Measurements from ENCODE around the gene HDAC7. TPM values are rescaled to one million over a fixed set of nuclear protein-coding genes. Genes with fewer than 3 reads are reported as not detected.

HDAC7 gene
- 10 to 100 TPM in 3 of 4 donors, 1 to 10 TPM in 1; 9.8 to 80.9 (median 36.8) TPM for total RNA-seq

DNA sequence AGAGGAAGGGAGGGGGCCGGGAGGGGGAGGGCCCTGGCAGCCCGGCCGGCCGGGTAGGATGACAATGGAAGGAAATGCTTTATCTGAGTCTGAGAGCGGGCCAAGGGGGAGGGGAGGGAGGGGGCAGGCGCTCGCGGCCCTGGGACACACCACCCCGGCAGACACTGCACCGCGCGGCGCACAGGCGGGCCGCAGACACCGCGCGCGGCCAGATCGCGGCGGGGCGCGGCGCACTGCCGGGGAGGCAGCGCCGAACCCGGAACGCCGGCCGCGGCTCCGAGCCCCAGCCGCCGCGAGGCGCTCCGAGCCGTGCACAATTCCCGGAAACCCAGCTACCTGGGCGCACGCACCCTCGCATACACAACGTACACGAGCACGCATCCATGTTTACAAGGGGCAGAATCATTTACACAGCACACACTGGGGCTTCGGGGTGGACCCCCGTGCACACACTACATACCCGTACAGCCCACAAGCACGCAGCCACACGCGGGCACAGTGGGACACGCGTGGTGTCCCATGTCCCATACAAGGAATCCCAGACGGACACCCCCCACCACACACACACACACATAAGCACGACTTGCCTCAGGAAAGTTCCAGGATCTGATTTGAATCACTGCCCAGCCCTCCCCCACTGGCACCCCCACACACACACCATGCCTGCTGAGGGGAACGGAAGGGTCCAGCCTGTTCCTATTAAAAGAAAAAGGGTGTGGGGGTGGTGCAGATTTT, at the start of gene HDAC7:
HDAC7 (minus strand) TSS at position 8 of the 735 bp plus-strand sequence. CDS start 118 bp downstream, outside the sequence.
- H3K4me3 ChIP-seq: peak within 1 kb of the TSS; percentile 80 to 89 (median 85)
- peaks cover 0 to 59% (median 19%) of the 10 kb centered on the region in 4 donors for H3K4me1 ChIP-seq
- TF ChIP-seq, protein P1, sequence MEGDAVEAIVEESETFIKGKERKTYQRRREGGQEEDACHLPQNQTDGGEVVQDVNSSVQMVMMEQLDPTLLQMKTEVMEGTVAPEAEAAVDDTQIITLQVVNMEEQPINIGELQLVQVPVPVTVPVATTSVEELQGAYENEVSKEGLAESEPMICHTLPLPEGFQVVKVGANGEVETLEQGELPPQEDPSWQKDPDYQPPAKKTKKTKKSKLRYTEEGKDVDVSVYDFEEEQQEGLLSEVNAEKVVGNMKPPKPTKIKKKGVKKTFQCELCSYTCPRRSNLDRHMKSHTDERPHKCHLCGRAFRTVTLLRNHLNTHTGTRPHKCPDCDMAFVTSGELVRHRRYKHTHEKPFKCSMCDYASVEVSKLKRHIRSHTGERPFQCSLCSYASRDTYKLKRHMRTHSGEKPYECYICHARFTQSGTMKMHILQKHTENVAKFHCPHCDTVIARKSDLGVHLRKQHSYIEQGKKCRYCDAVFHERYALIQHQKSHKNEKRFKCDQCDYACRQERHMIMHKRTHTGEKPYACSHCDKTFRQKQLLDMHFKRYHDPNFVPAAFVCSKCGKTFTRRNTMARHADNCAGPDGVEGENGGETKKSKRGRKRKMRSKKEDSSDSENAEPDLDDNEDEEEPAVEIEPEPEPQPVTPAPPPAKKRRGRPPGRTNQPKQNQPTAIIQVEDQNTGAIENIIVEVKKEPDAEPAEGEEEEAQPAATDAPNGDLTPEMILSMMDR (IDR thresholded peaks at IDR 0.05): peak in 2 of 6 experiments; percentile 10 to 13
- peak; percentile 30 to 64 for TF ChIP-seq POLR2A (IDR thresholded peaks at IDR 0.05)
- no peaks in the 10 kb centered on the region for H3K9me3 ChIP-seq
- peak; percentile 82 to 92 (median 86) for DNase-seq
- peak within 1 kb of the TSS; percentile 93 to 98 (median 98) for H3K27ac ChIP-seq
- H3K36me3 ChIP-seq: no peaks in the 10 kb centered on the region
- no peaks in the 10 kb centered on the region for H3K27me3 ChIP-seq

DNA sequence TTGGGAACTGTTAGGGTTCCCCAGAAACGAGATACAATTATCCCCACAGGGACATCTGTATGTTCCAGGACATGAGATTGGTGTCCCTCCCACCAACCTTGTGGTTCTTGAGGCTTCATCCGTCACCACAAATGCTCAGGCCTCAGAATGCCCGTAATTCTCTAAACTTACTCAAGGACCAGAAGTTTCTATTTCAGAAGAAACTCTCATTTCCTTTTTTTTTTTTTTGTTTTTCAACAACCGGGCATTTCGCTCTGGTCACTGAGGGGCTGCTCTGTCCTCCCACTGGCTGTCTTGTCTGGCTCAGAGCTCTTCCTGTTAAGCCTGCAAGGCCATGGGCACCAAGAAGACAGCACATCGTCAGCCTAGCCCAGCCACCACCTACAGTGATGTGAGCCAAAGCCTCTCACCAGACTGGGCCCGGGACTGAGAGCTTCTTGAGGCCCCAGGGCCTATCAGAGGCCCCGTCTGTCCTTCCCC, 48.9 kb upstream of the HDAC7 start:
- no peak for TF ChIP-seq POLR2A (IDR thresholded peaks at IDR 0.05)
- DNase-seq: no peak
- no peak overlapping the region for H3K27ac ChIP-seq

DNA sequence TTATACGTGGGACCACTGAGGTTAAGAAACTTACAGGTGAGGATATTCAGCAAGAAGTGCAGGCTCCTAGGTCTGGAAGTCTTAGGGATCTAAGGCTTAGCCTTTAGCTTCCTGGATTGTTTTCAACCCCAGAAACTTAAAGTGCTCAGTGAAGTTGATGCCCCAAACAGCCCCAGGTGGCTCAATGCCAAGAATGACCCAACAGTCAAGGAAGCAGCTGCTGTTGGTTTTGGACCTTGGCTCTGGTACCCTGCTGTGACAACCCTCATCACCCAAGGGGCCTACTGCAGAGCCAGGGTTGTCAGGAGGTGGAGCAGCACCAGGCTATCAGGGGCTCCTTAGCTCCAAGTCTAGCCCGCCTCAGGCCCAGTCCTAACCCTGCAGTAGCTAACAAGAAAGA, 48.3 kb upstream of the HDAC7 start:
- H3K4me1 ChIP-seq: peaks cover 0 to 12% (median 3%) of the 10 kb centered on the region in 4 donors
- H3K36me3 ChIP-seq: peaks cover 0 to 46% (median 0%) of the 10 kb centered on the region in 3 donors
- DNase-seq: no peak
- no peak overlapping the region for H3K4me3 ChIP-seq
- TF ChIP-seq, protein P1 (IDR thresholded peaks at IDR 0.05): no peak
- no peak for TF ChIP-seq POLR2A (IDR thresholded peaks at IDR 0.05)
- H3K9me3 ChIP-seq: no peaks in the 10 kb centered on the region
- H3K27me3 ChIP-seq: no peaks in the 10 kb centered on the region
- no peak overlapping the region for H3K27ac ChIP-seq

More for the DNA sequence above, 48.9 kb upstream of the HDAC7 start:
- H3K27me3 ChIP-seq: no peaks in the 10 kb centered on the region
- H3K4me3 ChIP-seq: no peak overlapping the region
- H3K36me3 ChIP-seq: peaks cover 0 to 41% (median 0%) of the 10 kb centered on the region in 3 donors
- H3K9me3 ChIP-seq: no peaks in the 10 kb centered on the region
- peaks cover 0 to 12% (median 3%) of the 10 kb centered on the region in 4 donors for H3K4me1 ChIP-seq

DNA sequence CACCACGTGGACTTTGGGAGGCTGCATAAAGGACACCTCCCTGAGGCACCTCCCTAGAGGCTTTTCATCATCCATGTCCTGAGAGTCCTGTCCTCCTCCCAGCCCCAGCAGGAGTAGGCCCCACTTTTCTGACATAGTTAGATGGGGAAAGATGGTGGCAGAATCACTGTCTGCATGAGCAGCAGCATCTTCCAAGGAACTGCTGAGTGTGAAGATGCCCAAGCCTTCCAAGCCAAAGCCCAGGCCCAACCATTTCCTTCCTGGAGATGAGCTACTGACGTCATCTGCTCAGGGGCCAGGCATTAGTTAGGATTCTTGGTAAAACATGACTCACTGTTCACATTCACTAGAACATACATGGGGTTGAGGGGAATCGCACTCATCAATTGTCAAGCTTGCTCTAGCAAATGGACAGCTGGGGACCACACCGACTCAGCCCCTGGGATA, 47.8 kb upstream of the HDAC7 start:
- no peak overlapping the region for H3K4me3 ChIP-seq
- H3K4me1 ChIP-seq: peaks cover 0 to 12% (median 3%) of the 10 kb centered on the region in 4 donors
- no peaks in the 10 kb centered on the region for H3K9me3 ChIP-seq
- TF ChIP-seq POLR2A (IDR thresholded peaks at IDR 0.05): no peak
- TF ChIP-seq, protein P1 (IDR thresholded peaks at IDR 0.05): no peak
- DNase-seq: no peak
- peaks cover 0 to 46% (median 0%) of the 10 kb centered on the region in 3 donors for H3K36me3 ChIP-seq
- no peak overlapping the region for H3K27ac ChIP-seq
- no peaks in the 10 kb centered on the region for H3K27me3 ChIP-seq

DNA sequence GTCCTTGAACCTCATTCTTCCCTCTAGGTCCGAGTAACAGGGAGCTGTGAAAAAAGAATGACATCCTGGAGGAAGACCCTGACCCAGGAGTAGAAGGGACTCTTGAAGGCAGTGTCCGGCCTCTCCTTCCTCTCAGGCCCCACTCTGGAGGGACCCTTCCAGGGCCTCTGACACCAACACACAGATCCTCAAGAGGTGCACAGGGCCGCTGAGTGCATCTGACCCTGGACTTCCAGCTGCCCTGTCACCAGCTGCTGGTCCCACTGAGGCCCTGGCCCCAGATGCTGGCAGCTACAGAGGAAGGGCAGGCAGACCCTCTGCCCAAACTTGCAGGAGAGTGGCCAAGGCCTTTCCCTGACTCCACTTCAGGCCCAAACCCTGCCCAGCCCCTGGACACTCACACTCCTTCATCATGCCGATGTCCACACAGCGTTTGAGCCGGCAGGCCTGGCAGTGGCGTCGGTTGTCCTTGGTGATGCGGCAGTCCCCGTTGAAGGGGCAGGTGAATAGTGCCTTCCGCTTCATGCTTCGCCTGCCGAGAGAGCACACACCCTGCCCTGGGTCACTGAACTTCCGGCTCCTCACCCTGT, 45.0 kb upstream of the HDAC7 start:
- no peaks in the 10 kb centered on the region for H3K9me3 ChIP-seq
- no peaks in the 10 kb centered on the region for H3K27me3 ChIP-seq
- H3K36me3 ChIP-seq: peaks cover 0 to 48% (median 0%) of the 10 kb centered on the region in 3 donors
- no peak for DNase-seq
- H3K4me3 ChIP-seq: no peak overlapping the region
- H3K4me1 ChIP-seq: peaks cover 0 to 12% (median 4%) of the 10 kb centered on the region in 4 donors
- H3K27ac ChIP-seq: no peak overlapping the region
- TF ChIP-seq, protein P1 (IDR thresholded peaks at IDR 0.05): no peak
- TF ChIP-seq POLR2A (IDR thresholded peaks at IDR 0.05): no peak

DNA sequence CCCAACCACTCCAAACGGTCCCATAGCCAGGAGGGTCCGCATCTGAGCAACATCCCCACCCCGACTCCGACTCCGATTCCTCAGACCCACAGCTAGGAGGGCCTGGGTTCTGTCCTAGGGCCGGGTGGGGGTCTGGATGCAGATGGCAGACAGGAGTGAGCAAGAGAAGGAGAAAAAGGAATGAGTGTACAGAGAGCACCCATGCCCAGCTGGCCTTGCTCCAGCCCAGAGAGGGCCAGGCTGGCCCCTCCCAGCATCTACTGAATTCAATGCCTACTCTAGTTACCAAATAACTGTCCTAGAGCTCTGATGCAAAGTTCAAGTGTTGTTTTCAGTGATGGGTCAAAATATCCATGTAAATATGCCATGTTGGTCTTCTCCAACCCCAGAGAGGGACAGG, 44.3 kb upstream of the HDAC7 start:
- no peak overlapping the region for H3K27ac ChIP-seq

More for the DNA sequence above, 44.3 kb upstream of the HDAC7 start:
- DNase-seq: no peak
- no peaks in the 10 kb centered on the region for H3K27me3 ChIP-seq
- no peak for TF ChIP-seq POLR2A (IDR thresholded peaks at IDR 0.05)
- TF ChIP-seq, protein P1 (IDR thresholded peaks at IDR 0.05): no peak
- H3K36me3 ChIP-seq: peaks cover 0 to 44% (median 0%) of the 10 kb centered on the region in 3 donors
- H3K4me1 ChIP-seq: peaks cover 0 to 12% (median 4%) of the 10 kb centered on the region in 4 donors
- no peaks in the 10 kb centered on the region for H3K9me3 ChIP-seq
- no peak overlapping the region for H3K4me3 ChIP-seq
